SK-N-MC (cell line): ENCODE data around the gene POU6F2.

Source experiments
- DNase-seq: peaks from one replicate; pipeline ENCODE4 v3.0.0-alpha.2; 2011; ENCODE audit warnings: low read depth, low spot score
- H3K27ac ChIP-seq: fragments of 200-600 bp; sonication (generic); 2 replicates; pipeline ENCODE4 v1.5.1; 2016; ENCODE audit warnings: mixed run types
- H3K36me3 ChIP-seq: fragments of 200-600 bp; sonication (generic); 2 replicates; pipeline ENCODE4 v1.6.1; 2017; ENCODE audit warnings: antibody characterized with exemption, low read length, mixed read lengths; ENCODE audit not compliant: insufficient read depth
- H3K4me3 ChIP-seq: fragments of 200-600 bp; sonication (generic); 2 replicates; pipeline ENCODE4 v1.5.1; 2016
- H3K9ac ChIP-seq: fragments of 200-600 bp; sonication (generic); 2 replicates; pipeline ENCODE4 v1.8.0; 2017; ENCODE audit warnings: mixed run types, mixed read lengths; ENCODE audit not compliant: insufficient read length
- H3K9me3 ChIP-seq: fragments of 200-600 bp; sonication (generic); 2 replicates; pipeline ENCODE4 v1.6.1; 2017; ENCODE audit warnings: low read depth, mild to moderate bottlenecking, antibody characterized with exemption, low read length, moderate library complexity, mixed read lengths
- EZH2 ChIP-seq: fragments of 200-600 bp; sonication (generic); IDR thresholded peaks from one replicate; pipeline ENCODE4 v1.6.1; 2017; ENCODE audit warnings: antibody characterized with exemption
- FOXP2 ChIP-seq: optimal IDR thresholded peaks from 2 replicates; pipeline ENCODE3; 2011; ENCODE audit warnings: mild to moderate bottlenecking, moderate library complexity; ENCODE audit not compliant: insufficient read depth; ENCODE audit errors: extremely low read length, control extremely low read depth
- POLR2AphosphoS5 ChIP-seq: IDR thresholded peaks from 2 replicates; pipeline ENCODE4 v1.6.1; 2012; ENCODE audit warnings: mild to moderate bottlenecking, low read depth, low read length, borderline replicate concordance

Gene POU6F2

DNA sequence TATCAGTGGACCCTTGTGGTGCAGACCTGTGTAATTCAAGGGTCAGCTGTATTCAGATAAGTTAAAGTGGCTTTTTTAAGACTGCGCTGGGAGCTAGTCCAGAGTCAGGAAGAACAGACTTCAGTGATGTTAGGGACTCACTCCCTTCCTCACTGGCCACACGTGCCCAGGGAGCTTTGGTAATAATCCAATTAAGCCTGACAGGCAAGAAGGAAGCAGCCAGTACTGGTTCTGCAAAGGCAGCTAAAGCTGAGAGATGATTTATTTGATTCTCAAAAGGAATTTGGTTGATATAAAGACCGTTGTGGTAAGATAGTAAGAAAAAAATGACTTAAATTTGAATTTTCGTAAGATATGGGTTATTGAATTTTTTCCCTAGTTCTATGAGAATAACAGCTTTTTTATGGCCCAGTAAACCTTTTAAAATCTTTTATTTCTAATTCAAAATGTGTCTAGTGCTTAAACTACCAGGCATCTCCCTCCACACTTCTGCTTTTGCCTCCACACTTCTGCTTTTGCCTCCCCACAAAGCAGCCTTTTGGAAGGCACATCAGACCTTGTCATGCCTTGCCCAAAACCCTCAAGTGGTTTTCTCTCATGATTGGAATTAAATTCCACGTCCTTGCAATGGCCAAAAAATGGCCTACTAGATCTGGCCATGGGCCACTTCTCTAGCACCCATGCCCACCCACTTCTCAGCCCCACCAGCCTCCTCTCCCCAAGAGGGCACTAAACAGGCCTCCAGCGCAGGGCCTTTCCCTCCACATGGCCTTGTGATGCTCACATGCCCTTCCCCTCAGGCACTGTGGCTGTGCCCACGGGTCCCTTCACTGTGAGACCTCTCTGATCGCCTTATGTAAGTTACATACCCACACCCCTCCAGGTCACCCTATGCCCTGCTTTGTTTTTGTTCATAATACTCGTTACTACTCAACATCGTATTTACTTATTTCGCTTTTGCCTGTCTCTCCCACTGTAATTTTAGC lies 92.5 kb downstream of the POU6F2 start:
- no peak overlapping the region for H3K9ac ChIP-seq
- H3K36me3 ChIP-seq, result no peaks in the 10 kb centered on the region
- H3K27ac ChIP-seq, result no peak overlapping the region
- H3K4me3 ChIP-seq, result no peak overlapping the region
- no peak for DNase-seq
- TF ChIP-seq POLR2AphosphoS5, result no peak
- no peak for TF ChIP-seq FOXP2
- no peak for TF ChIP-seq EZH2
- H3K9me3 ChIP-seq, result no peaks in the 10 kb centered on the region

DNA sequence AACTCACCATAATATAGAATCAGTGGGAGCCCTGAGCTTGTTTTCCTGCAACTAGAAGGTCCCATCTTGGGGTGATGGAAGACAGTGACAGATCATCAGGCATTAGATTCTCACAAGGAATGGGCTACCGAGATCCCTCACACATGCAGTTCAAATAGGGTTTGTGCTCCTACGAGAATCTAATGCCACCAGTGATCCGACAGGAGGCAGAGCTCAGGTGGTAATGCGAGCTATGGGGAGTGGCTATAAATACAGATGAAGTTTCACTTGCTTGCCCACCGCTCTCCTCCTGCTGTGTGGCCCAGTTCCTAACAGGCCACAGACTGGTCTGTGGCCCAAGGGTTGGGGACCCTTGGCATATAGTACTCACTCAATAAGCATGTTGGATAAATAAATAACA lies 93.4 kb downstream of the POU6F2 start:
- no peak for DNase-seq
- no peak overlapping the region for H3K27ac ChIP-seq
- H3K4me3 ChIP-seq, result no peak overlapping the region
- H3K9me3 ChIP-seq, result no peaks in the 10 kb centered on the region
- no peak overlapping the region for H3K9ac ChIP-seq
- H3K36me3 ChIP-seq, result no peaks in the 10 kb centered on the region
- no peak for TF ChIP-seq EZH2
- TF ChIP-seq FOXP2, result no peak
- no peak for TF ChIP-seq POLR2AphosphoS5

DNA sequence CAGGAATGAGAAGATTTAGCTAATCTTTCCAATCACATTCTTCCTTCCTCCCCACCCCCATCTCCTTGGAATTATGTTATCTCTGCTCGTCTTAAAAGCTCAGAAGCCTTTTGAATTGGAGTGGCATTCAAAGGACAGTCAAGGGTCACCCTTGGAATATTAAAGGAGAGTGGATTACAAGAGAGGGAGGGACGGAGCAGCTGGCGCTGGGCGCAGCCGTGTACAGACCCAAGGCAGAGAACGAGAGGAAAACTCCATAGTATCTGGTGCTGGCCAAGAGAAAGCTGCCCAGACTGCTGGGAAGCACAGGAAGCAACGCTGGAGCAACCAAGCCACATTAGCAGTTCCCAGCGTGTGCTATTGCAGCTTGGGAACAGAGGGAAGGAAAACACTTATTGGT lies 95.7 kb downstream of the POU6F2 start:
- DNase-seq, result no peak
- TF ChIP-seq POLR2AphosphoS5, result no peak
- no peak for TF ChIP-seq FOXP2
- no peak for TF ChIP-seq EZH2
- Histone ChIP-seq H3K9ac (no peak overlapping the region), H3K27ac (no peak overlapping the region), H3K36me3 (no peaks in the 10 kb centered on the region), H3K9me3 (no peaks in the 10 kb centered on the region), H3K4me3 (no peak overlapping the region)

DNA sequence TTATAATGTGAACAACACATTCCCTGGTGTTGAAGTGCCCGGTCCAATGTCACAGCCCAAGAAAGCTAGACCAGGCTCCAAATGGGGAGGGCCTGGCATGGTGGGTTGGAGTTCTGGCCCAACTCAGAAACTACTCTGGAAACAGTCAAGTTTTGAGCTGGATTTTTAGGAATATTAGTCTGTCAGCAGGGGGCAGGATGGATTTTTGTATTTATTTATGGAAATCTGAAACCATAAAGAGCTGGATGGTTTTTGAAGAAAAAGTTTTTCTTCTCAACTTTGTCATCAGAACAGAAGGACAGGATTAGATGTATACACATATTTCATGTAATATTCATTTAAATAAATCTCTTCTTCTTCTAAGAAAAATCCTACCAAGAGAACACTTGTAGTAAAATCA lies 97.5 kb downstream of the POU6F2 start:
- H3K4me3 ChIP-seq, result no peak overlapping the region
- no peak overlapping the region for H3K9ac ChIP-seq
- H3K36me3 ChIP-seq, result no peaks in the 10 kb centered on the region
- DNase-seq, result no peak
- H3K9me3 ChIP-seq, result no peaks in the 10 kb centered on the region
- TF ChIP-seq POLR2AphosphoS5 (no peak), EZH2 (no peak), FOXP2 (no peak)
- no peak overlapping the region for H3K27ac ChIP-seq

DNA sequence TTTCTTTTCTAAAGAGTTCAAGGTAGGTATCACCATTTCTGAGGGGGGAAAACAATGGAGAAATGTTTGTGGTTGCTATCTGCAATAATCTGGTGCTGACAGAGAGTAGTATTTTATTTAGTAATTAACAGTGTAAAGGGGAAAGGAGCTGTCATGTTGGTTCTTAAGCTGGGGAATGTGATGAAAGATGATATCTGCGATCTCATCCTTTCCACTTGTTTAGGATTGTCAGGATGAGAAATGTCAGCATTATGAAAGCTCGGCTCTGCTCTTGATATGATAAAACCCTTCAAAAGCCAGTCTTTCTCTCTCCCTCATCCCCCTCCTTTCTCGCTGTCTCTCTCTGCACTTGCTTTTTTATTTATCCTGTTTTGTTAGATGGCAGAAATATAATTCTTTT lies 106.1 kb downstream of the POU6F2 start:
- H3K36me3 ChIP-seq, result no peaks in the 10 kb centered on the region
- no peaks in the 10 kb centered on the region for H3K9me3 ChIP-seq
- TF ChIP-seq EZH2, result no peak
- no peak for TF ChIP-seq POLR2AphosphoS5
- TF ChIP-seq FOXP2, result no peak
- no peak overlapping the region for H3K4me3 ChIP-seq
- no peak overlapping the region for H3K27ac ChIP-seq
- no peak for DNase-seq
- no peak overlapping the region for H3K9ac ChIP-seq

DNA sequence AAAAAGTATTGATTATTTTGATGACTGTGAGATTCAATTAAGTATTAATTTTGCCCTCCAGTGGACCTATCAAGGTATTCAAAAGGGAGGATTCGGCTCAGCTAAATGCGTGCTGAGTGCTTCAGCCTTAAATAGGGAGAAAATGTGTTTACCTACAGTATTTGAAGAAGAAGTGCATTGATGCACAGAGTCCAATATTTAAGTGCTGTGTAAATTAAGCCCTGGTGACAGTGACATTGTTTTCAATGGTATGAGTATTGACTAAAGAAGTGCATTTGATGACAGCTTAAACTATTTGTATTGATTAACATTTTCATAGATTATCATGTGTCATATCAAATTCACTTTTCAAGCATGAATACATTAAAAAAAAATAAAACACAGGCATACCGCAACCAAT lies 106.6 kb downstream of the POU6F2 start:
- DNase-seq, result no peak
- Histone ChIP-seq H3K4me3 (no peak overlapping the region), H3K9me3 (no peaks in the 10 kb centered on the region), H3K9ac (no peak overlapping the region), H3K27ac (no peak overlapping the region), H3K36me3 (no peaks in the 10 kb centered on the region)
- TF ChIP-seq FOXP2 (no peak), POLR2AphosphoS5 (no peak), EZH2 (no peak)

DNA sequence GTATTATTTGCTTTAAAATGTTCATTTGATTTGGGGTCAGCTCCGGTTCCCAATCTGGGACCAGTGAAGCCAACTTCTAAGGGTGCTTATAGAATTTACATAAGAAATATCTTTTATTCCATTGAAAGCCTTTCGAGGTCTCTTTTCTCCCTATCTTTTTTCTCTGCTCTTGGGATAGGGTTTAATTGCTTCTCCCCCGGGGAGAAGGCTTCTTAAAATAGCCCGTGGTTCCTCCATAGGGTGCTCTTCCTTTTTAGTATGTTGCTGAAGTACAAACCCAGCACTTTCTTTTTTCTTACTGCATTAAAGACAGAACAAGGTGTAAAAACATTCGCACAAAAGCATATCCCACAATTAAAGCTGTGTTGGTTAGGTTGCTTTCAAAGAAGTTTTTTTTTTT lies 107.5 kb downstream of the POU6F2 start:
- Histone ChIP-seq H3K36me3 (no peaks in the 10 kb centered on the region), H3K4me3 (no peak overlapping the region), H3K9me3 (no peaks in the 10 kb centered on the region), H3K27ac (no peak overlapping the region), H3K9ac (no peak overlapping the region)
- no peak for DNase-seq
- TF ChIP-seq FOXP2, result no peak
- no peak for TF ChIP-seq EZH2
- TF ChIP-seq POLR2AphosphoS5, result no peak

DNA sequence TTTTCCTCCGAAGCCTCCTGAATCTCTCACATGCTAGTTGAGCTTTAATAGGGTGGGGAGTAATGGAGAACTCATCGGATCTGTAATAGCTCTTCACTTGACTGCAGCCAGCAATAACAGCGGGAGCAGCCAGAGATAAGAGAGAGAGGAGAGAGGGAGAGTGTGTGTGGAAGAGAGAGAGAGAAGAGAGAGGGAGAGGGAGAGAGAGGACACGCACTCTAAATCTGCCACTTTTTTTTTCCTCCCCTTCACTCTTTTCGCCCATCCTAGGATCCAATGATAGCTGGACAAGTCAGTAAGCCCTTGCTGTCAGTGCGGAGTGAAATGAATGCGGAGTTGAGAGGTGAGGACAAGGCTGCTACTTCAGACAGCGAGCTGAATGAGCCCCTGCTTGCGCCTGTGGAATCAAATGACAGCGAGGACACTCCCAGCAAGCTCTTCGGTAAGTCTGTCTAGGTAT lies 107.9 kb downstream of the POU6F2 start:
- H3K9me3 ChIP-seq, result no peaks in the 10 kb centered on the region
- no peak overlapping the region for H3K4me3 ChIP-seq
- no peak for DNase-seq
- TF ChIP-seq EZH2 (no peak), FOXP2 (no peak), POLR2AphosphoS5 (no peak)
- no peaks in the 10 kb centered on the region for H3K36me3 ChIP-seq
- no peak overlapping the region for H3K27ac ChIP-seq
- no peak overlapping the region for H3K9ac ChIP-seq

DNA sequence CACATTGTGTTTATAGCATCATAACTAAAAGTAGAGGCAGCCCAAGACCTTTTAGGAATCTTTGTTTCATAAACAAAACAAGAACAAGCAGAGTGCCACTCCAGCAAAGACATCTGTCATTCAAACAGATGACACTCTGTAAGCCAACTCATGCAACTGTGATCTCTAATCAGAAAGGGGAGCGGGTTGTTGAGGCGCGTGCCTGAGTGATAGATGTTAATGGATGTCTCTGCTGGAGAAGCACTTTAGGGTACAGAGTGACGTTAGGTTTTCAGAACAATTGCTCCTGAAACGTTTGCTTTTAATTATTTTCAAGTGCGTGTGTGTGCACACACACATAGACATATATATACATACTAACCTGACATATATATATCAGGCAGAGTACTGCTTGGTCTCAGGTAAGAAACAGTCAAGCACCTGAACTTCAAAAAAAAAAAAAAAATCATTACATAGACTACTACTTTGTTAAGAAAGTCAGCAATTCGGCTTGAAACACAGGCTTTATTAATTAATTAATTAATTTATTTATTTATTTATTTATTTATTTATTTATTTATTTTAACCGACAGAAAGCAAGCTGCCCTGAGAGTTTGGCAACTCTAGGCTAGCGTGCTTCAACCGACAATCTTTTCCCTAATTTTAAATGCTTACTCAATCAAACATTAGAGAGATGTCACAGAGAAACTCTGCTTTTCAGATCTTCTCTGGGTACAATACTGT lies 109.1 kb downstream of the POU6F2 start:
- TF ChIP-seq FOXP2, result no peak
- no peak for TF ChIP-seq POLR2AphosphoS5
- TF ChIP-seq EZH2, result no peak
- no peak overlapping the region for H3K27ac ChIP-seq
- no peaks in the 10 kb centered on the region for H3K9me3 ChIP-seq
- no peak overlapping the region for H3K4me3 ChIP-seq
- H3K36me3 ChIP-seq, result no peaks in the 10 kb centered on the region
- no peak overlapping the region for H3K9ac ChIP-seq
- no peak for DNase-seq
